Testis (tissue), 2 donors: Measurements from ENCODE around the gene KIF23.

ENCODE experiments used
- CTCF ChIP-seq, 3 experiments: fragments of 450-650 bp in 2 of 3; fragments of 200-600 bp in 1 of 3; sonication (generic) in 1 of 3; IDR thresholded peaks; one replicate each; pipeline ENCODE4 v1.5.1; 2016 to 2019; ENCODE audit warnings: antibody characterized with exemption in 3 of 3, mild to moderate bottlenecking in 2 of 3, moderate library complexity in 1 of 3
- POLR2A ChIP-seq: fragments of 450-650 bp; IDR thresholded peaks from one replicate; pipeline ENCODE4 v1.6.1; 2017; ENCODE audit warnings: antibody characterized with exemption, mild to moderate bottlenecking, moderate library complexity

- no peak for TF ChIP-seq POLR2A
- no peak for TF ChIP-seq CTCF (IDR thresholded peaks at IDR 0.05)
Observed at GRCh38 chr15:69412274-69412673, 1.9 kb upstream of the KIF23 start.
